Caki2 (cell line): Measurements from ENCODE around the gene SEBOX. TPM values are rescaled to one million over a fixed set of nuclear protein-coding genes. Genes with fewer than 3 reads are reported as not detected.

Experiments
- total RNA-seq: library from RNA; depleted of rRNA; stranded (reverse); fragments of >200 nt; shearing (Covaris generic); gene quantifications from 2 replicates; pipeline ENCODE4 v1.2.3, GENCODE V29; 2014; ENCODE audit warnings: low replicate concordance; rRNA removed

Gene SEBOX
- total RNA-seq, 1 experiment from 2014 or later: not detected

Other genes with a start within 250 kb of the SEBOX start
- 44.4 and 45.1 TPM in 2 replicates for gene TMEM97, start 46.0 kb downstream of the SEBOX start, total RNA-seq
- 35.8 and 39.6 TPM in 2 replicates for gene IFT20, start 29.7 kb downstream of the SEBOX start, total RNA-seq
- gene TNFAIP1, start 29.4 kb downstream of the SEBOX start, total RNA-seq: 28.4 and 69.6 TPM in 2 replicates
- 138 and 185 TPM in 2 replicates for gene POLDIP2, start 7.7 kb downstream of the SEBOX start, total RNA-seq
- not detected in 2 replicates for gene VTN, start 5.1 kb upstream of the SEBOX start, total RNA-seq
- 4.2 and 5.0 TPM in 2 replicates for gene SARM1, start 6.5 kb upstream of the SEBOX start, total RNA-seq
- 24.3 and 33.0 TPM in 2 replicates for gene SLC46A1, start 41.0 kb upstream of the SEBOX start, total RNA-seq
- not detected in 2 replicates for gene SLC13A2, start 108.4 kb upstream of the SEBOX start, total RNA-seq
- not detected in 2 replicates for gene FOXN1, start 141.1 kb upstream of the SEBOX start, total RNA-seq
- gene UNC119, start 187.4 kb upstream of the SEBOX start, total RNA-seq: 47.6 and 67.4 TPM in 2 replicates
- gene PIGS, start 206.3 kb upstream of the SEBOX start, total RNA-seq: 62.5 and 73.2 TPM in 2 replicates
- 178 and 219 TPM in 2 replicates for gene ALDOC, start 211.7 kb upstream of the SEBOX start, total RNA-seq
- 73.0 and 355 TPM in 2 replicates for gene SPAG5, start 233.8 kb upstream of the SEBOX start, total RNA-seq
- gene RSKR, start 249.0 kb upstream of the SEBOX start, total RNA-seq: 0.70 and 3.2 TPM in 2 replicates